ENCODE measurements around the gene KIAA1549. TPM values are rescaled to one million over a fixed set of nuclear protein-coding genes. Genes with fewer than 3 reads are reported as not detected.

KIAA1549 gene
- polyA plus RNA-seq, 2 donors = 0.16 to 0.20 TPM

DNA sequence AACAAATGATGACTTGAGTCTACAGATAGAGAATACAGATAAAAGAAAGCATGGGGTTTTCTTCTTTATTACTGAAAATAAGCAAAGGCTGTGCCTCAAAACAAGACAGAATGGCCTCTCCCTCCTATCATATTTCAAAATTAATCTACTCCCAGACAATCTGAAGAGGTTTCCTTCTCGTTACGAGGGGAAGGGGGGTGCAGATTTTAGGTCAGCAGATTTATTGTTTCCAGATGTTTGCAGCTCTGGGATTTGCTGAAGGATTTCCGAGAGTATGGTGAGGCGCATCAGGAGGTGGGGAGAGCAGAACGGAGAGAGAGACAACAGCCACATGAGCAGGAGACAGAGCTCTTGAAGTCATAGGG is 89.8 kb downstream of the KIAA1549 start:
- Histone ChIP-seq H3K36me3 (ENCODE audit: control insufficient read depth in 2 of 2, insufficient read depth in 2 of 2, low read length in 1 of 2) (no peaks in the 10 kb centered on the region), H3K4me1 (ENCODE audit: control insufficient read depth in 2 of 2, insufficient read depth in 2 of 2, low read length in 1 of 2) (peaks cover 0 to 2% of the 10 kb centered on the region in 2 donors), H3K27ac (ENCODE audit: low read depth in 2 of 2, low read length in 1 of 2) (no peak overlapping the region), H3K4me3 (ENCODE audit: low read depth in 1 of 2, low read length in 2 of 2) (no peak overlapping the region), H3K27me3 (ENCODE audit: control insufficient read depth in 1 of 2, insufficient read depth in 2 of 2, low read length in 2 of 2) (no peaks in the 10 kb centered on the region), H3K9me3 (ENCODE audit: control insufficient read depth in 2 of 2, insufficient read depth in 1 of 2, low read depth in 1 of 2, low read length in 1 of 2) (no peaks in the 10 kb centered on the region)
- WGBS, 2 donors = 73 to 80% methylated on average over 5 of the region's 5 CpGs

DNA sequence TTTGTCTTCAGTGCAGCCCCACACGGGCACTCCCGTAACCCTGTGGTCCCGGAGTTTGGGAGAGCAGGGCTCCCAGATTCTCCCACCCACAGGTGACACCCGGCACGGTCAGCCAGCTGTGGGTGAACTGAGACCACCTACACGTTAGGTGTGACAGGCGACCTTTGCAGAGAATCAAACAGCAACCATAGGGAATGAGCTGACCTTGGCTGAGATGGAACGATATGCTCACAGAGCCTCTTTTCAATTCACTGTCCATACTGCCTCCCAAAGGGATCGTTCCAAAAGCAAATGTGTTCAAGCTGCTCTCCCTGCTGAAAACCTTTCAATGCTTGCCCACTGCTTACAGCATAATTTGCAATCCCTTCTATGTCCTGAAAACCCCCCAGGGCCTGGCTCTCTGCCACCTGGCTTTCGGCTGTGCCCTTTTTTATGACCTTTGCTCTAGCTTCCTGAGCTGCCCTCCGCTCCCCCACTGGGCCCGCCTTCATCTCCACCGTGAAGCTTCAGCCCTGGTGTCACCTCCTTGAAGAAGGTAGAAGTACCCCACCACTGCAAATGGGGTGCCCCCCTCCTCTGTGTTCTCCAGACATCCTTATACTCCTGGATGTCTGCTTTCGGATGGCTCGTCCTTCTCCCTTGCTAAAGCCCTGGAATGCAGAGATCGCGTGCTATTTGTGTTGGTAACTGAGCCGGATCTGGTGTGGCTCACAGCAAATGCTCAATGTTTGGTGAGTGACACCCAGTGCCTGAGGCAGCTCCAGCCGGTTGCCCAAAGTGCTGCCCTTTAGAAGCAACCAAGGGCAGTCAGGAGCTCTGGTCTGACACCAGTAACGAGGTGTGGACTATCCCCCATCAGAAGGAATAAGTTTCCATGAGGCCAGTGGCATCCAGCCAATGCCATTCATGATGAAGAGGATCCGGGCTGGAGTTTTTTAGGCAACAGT is 90.4 kb downstream of the KIAA1549 start:
- 69 to 74% methylated on average over 21 of the region's 21 CpGs for WGBS, 2 donors
- H3K9me3 ChIP-seq (ENCODE audit: control insufficient read depth in 2 of 2, insufficient read depth in 1 of 2, low read depth in 1 of 2, low read length in 1 of 2) = no peaks in the 10 kb centered on the region
- peaks cover 0 to 2% of the 10 kb centered on the region in 2 donors for H3K4me1 ChIP-seq (ENCODE audit: control insufficient read depth in 2 of 2, insufficient read depth in 2 of 2, low read length in 1 of 2)
- H3K36me3 ChIP-seq (ENCODE audit: control insufficient read depth in 2 of 2, insufficient read depth in 2 of 2, low read length in 1 of 2) = no peaks in the 10 kb centered on the region
- no peak overlapping the region for H3K4me3 ChIP-seq (ENCODE audit: low read depth in 1 of 2, low read length in 2 of 2)
- no peaks in the 10 kb centered on the region for H3K27me3 ChIP-seq (ENCODE audit: control insufficient read depth in 1 of 2, insufficient read depth in 2 of 2, low read length in 2 of 2)
- H3K27ac ChIP-seq (ENCODE audit: low read depth in 2 of 2, low read length in 1 of 2) = no peak overlapping the region

DNA sequence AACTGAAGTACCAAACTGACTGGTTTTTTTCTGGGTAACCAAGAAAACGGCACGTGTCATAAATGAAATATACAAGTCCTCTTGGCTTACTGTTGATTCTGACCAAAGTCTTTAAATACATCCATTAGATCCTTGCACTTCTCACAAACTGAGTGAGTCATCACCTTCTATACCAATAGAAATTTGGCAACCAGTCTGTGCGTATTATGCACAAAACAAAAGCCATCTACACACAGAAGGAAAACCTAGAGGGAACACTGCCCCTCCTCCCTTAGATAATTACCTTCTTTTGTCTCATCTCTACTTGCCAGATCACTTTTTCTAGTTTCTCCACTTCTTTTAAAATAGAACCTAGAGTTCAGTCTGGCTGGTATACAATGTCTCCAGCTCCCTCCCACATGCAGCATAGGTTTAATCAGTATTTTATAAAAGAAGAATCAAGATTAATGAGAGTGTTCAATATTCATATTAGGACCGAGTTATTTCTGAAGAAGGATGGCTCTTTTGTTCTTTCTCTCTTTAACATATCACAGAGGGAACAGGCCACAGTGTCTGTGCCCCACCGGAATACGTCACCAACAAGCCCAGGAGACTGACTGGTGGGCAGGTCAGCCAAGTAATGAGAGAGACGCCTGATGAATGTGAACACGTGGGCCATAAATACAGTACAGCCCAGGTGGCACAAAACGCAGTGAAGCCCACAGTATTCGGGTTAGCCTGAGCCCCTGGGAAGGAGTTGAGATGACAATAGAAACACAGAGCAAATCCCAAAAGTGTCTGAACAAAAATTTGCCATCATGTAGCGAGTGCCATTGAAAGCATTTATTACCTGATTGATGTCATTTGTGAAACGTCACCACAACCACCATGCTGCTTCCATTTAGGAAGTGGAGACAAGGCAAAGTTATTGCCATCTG is 91.3 kb downstream of the KIAA1549 start:
- Histone ChIP-seq H3K36me3 (ENCODE audit: control insufficient read depth in 2 of 2, insufficient read depth in 2 of 2, low read length in 1 of 2) (no peaks in the 10 kb centered on the region), H3K4me3 (ENCODE audit: low read depth in 1 of 2, low read length in 2 of 2) (no peak overlapping the region), H3K27ac (ENCODE audit: low read depth in 2 of 2, low read length in 1 of 2) (no peak overlapping the region), H3K4me1 (ENCODE audit: control insufficient read depth in 2 of 2, insufficient read depth in 2 of 2, low read length in 1 of 2) (peaks cover 0 to 2% of the 10 kb centered on the region in 2 donors), H3K9me3 (ENCODE audit: control insufficient read depth in 2 of 2, insufficient read depth in 1 of 2, low read depth in 1 of 2, low read length in 1 of 2) (no peaks in the 10 kb centered on the region), H3K27me3 (ENCODE audit: control insufficient read depth in 1 of 2, insufficient read depth in 2 of 2, low read length in 2 of 2) (no peaks in the 10 kb centered on the region)
- 66 to 70% methylated on average over 12 of the region's 12 CpGs for WGBS, 2 donors

DNA sequence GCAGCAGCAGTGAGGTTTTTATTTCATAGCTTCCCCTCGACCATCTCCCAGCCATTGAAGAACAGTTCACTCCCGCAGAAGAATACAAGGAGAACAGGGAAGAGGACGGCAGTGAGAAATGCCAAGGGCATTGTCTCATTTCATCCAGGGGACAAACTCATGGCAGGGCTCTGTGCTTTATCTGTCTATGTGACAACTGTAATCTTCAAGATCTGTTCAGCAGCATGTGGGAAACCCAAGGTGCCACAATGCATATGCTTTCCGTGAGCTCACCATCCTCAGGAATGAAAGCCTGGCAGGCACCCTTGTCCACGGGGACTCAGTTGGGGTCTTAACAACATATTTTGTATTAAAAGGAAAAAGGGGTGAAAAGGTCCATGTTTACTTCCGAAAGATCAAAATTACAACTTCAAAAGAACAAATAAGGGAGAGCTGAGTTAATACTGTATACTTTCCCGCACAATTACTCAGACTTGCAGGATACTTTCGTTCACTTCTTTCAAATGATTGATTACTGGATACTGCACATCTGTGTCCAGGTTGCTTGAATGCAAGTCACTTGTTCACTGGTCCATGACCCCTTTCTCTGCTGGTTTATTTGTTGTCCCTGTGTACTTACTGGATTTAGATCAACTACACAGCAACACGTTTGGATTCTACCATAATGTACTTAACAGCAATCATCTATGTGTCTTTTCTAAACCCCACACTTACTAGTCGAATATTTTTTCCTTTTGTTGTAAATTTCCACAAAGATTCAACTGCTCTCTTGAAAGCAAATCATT is 93.1 kb downstream of the KIAA1549 start:
- 84% methylated on average over 10 of the region's 10 CpGs for WGBS, 2 donors
- Histone ChIP-seq H3K36me3 (ENCODE audit: control insufficient read depth in 2 of 2, insufficient read depth in 2 of 2, low read length in 1 of 2) (no peaks in the 10 kb centered on the region), H3K4me1 (ENCODE audit: control insufficient read depth in 2 of 2, insufficient read depth in 2 of 2, low read length in 1 of 2) (peaks cover 0 to 2% of the 10 kb centered on the region in 2 donors), H3K27ac (ENCODE audit: low read depth in 2 of 2, low read length in 1 of 2) (no peak overlapping the region), H3K4me3 (ENCODE audit: low read depth in 1 of 2, low read length in 2 of 2) (no peak overlapping the region), H3K9me3 (ENCODE audit: control insufficient read depth in 2 of 2, insufficient read depth in 1 of 2, low read depth in 1 of 2, low read length in 1 of 2) (no peaks in the 10 kb centered on the region), H3K27me3 (ENCODE audit: control insufficient read depth in 1 of 2, insufficient read depth in 2 of 2, low read length in 2 of 2) (no peaks in the 10 kb centered on the region)

DNA sequence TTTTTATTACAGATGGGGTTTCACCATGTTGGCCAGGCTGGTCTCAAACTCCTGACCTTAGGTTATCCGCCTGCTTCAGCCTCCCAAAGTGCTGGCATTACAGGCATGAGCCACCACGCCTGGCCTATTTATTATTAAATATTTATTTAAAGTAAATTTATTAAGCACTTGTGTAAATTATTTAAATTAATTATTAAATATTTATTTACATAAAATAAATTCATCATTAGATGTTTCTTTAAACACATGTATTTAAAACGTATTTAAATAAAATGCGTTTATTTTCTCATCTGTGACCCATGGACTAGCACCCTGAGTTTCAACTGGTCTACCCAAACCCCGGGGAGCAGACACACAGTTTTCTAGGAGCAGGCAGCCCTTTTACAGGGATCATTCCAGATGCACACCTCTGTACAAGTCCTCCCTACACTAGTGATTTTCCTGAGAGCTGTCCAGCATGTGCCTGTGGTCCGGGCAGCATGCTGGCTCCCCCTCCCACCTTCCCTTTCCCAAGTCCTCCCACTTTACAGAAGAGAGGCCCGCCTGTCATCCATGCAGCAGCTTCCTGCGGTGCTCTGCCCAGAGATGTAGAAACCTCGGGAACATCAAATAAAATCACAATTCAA is 94.0 kb downstream of the KIAA1549 start:
- H3K4me1 ChIP-seq (ENCODE audit: control insufficient read depth in 2 of 2, insufficient read depth in 2 of 2, low read length in 1 of 2) = peaks cover 0 to 2% of the 10 kb centered on the region in 2 donors
- no peak overlapping the region for H3K27ac ChIP-seq (ENCODE audit: low read depth in 2 of 2, low read length in 1 of 2)
- WGBS, 2 donors = 90 to 91% methylated on average over 9 of the region's 9 CpGs
- H3K4me3 ChIP-seq (ENCODE audit: low read depth in 1 of 2, low read length in 2 of 2) = no peak overlapping the region
- no peaks in the 10 kb centered on the region for H3K27me3 ChIP-seq (ENCODE audit: control insufficient read depth in 1 of 2, insufficient read depth in 2 of 2, low read length in 2 of 2)
- no peaks in the 10 kb centered on the region for H3K36me3 ChIP-seq (ENCODE audit: control insufficient read depth in 2 of 2, insufficient read depth in 2 of 2, low read length in 1 of 2)
- no peaks in the 10 kb centered on the region for H3K9me3 ChIP-seq (ENCODE audit: control insufficient read depth in 2 of 2, insufficient read depth in 1 of 2, low read depth in 1 of 2, low read length in 1 of 2)

DNA sequence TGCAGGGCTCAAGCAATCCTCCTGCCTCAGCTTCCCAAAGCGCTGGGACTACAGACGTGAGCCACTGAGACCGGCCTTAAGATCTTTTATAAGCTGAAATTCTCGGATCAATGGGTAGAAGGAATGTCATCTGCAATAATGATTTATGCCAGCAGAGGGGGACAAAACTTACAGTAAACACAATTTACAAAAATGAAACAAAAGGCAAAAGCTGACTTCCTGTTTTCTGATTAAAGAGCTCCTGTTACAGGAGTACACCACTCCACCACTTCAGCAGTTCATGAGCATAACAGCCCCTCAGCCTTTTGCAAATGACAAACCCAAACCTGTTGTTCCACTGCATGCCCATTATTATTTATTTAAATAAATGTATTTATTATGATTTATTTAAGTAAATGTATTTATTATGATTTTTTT is 94.7 kb downstream of the KIAA1549 start:
- Histone ChIP-seq H3K4me3 (ENCODE audit: low read depth in 1 of 2, low read length in 2 of 2) (no peak overlapping the region), H3K4me1 (ENCODE audit: control insufficient read depth in 2 of 2, insufficient read depth in 2 of 2, low read length in 1 of 2) (peaks cover 0 to 2% of the 10 kb centered on the region in 2 donors), H3K27me3 (ENCODE audit: control insufficient read depth in 1 of 2, insufficient read depth in 2 of 2, low read length in 2 of 2) (no peaks in the 10 kb centered on the region), H3K27ac (ENCODE audit: low read depth in 2 of 2, low read length in 1 of 2) (no peak overlapping the region), H3K9me3 (ENCODE audit: control insufficient read depth in 2 of 2, insufficient read depth in 1 of 2, low read depth in 1 of 2, low read length in 1 of 2) (no peaks in the 10 kb centered on the region), H3K36me3 (ENCODE audit: control insufficient read depth in 2 of 2, insufficient read depth in 2 of 2, low read length in 1 of 2) (no peaks in the 10 kb centered on the region)
- whole genome bisulfite sequencing, 2 donors = 37 to 45% methylated on average over 4 of the region's 4 CpGs

DNA sequence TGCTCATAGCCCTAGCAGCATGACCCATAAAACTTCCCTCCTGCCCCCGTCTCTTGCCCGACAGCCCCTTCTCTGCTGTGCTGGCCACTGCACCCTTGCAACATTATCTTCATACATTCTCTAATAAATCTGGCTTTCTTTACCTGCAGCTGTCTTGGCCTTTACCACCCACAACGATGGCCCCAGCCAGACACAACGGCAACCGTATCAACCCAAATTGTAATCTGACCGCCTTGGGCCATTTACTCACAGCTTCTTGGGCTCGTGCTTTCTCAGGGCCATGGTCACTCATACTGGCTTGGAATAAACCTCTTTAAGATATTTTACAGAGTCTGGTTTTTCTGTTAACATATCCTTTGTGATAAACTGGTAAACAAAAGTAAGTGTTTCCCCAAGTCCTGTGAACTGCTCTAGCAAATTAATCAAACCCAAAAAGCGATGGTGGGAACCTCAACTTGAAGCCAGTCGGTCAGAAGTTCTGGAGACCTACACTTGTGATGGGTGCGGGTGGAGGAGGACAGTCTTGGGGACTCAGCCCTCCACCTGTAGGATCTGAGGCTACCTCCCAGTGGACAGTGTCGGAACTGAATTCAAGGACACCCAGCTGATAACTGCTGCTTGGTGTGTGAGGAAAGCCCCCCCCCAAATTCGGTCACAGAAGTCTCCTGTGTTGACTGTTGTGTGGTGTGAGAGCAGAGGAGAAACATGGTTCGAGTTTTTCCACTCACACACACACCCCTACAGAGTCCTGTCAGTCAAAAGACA is 95.6 kb downstream of the KIAA1549 start:
- Histone ChIP-seq H3K4me1 (ENCODE audit: control insufficient read depth in 2 of 2, insufficient read depth in 2 of 2, low read length in 1 of 2) (peaks cover 0 to 2% of the 10 kb centered on the region in 2 donors), H3K36me3 (ENCODE audit: control insufficient read depth in 2 of 2, insufficient read depth in 2 of 2, low read length in 1 of 2) (no peaks in the 10 kb centered on the region), H3K27me3 (ENCODE audit: control insufficient read depth in 1 of 2, insufficient read depth in 2 of 2, low read length in 2 of 2) (no peaks in the 10 kb centered on the region), H3K4me3 (ENCODE audit: low read depth in 1 of 2, low read length in 2 of 2) (no peak overlapping the region), H3K9me3 (ENCODE audit: control insufficient read depth in 2 of 2, insufficient read depth in 1 of 2, low read depth in 1 of 2, low read length in 1 of 2) (no peaks in the 10 kb centered on the region), H3K27ac (ENCODE audit: low read depth in 2 of 2, low read length in 1 of 2) (no peak overlapping the region)
- WGBS, 2 donors = 87 to 89% methylated on average over 13 of the region's 13 CpGs

DNA sequence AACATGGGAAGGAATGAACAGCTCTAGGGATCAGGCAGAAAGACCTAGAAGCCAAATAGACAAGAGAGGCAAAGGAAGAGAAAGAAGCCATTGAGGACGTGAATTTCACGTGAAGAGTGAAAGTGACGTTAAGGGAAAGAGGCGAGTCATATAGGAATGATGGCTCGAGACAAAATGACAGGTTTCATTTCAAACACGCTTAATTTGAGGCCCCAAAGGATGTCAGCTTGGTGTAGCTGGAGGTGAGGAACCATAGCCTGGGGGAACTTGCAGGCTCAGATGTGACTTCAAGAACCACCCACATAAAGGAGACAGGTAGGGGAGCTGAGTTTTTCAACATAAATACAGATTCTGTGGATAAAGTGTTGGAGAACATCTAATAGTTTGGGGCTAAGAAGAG is 98.9 kb downstream of the KIAA1549 start:
- 82 to 90% methylated on average over 6 of the region's 6 CpGs for whole genome bisulfite sequencing, 2 donors
- no peak overlapping the region for H3K27ac ChIP-seq (ENCODE audit: low read depth in 2 of 2, low read length in 1 of 2)

More for the DNA sequence above, 98.9 kb downstream of the KIAA1549 start:
- Histone ChIP-seq H3K9me3 (ENCODE audit: control insufficient read depth in 2 of 2, insufficient read depth in 1 of 2, low read depth in 1 of 2, low read length in 1 of 2) (no peaks in the 10 kb centered on the region), H3K4me1 (ENCODE audit: control insufficient read depth in 2 of 2, insufficient read depth in 2 of 2, low read length in 1 of 2) (no peaks in the 10 kb centered on the region), H3K27me3 (ENCODE audit: control insufficient read depth in 1 of 2, insufficient read depth in 2 of 2, low read length in 2 of 2) (no peaks in the 10 kb centered on the region), H3K36me3 (ENCODE audit: control insufficient read depth in 2 of 2, insufficient read depth in 2 of 2, low read length in 1 of 2) (no peaks in the 10 kb centered on the region), H3K4me3 (ENCODE audit: low read depth in 1 of 2, low read length in 2 of 2) (no peak overlapping the region)

Measured in esophagus (tissue), 2 donors.